ENCODE data around the gene MYOC.

Gene MYOC

DNA sequence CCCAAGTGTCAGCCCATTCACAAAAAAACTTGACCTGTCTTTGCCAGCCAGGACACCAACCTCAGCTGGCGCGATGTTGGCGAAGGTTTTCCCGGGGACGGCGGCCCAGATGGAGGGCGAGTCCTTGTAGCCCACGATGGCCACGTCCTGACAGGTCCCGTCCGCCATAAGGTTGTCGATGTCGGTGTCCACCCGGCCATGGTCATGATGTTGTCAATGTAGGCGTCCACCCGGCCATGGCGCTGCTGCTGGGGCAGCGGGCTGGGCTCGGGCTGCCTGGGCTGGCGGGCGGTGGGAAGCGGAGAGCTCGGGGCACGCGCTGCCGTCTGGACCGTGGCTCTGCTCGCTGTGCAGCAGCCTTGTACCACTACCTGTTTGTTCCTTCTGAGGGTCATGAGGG lies 18.3 kb upstream of the MYOC start:
- H3K4me3 ChIP-seq (ENCODE audit: low read depth, low read length), result no peak overlapping the region
- TF ChIP-seq, protein P1, sequence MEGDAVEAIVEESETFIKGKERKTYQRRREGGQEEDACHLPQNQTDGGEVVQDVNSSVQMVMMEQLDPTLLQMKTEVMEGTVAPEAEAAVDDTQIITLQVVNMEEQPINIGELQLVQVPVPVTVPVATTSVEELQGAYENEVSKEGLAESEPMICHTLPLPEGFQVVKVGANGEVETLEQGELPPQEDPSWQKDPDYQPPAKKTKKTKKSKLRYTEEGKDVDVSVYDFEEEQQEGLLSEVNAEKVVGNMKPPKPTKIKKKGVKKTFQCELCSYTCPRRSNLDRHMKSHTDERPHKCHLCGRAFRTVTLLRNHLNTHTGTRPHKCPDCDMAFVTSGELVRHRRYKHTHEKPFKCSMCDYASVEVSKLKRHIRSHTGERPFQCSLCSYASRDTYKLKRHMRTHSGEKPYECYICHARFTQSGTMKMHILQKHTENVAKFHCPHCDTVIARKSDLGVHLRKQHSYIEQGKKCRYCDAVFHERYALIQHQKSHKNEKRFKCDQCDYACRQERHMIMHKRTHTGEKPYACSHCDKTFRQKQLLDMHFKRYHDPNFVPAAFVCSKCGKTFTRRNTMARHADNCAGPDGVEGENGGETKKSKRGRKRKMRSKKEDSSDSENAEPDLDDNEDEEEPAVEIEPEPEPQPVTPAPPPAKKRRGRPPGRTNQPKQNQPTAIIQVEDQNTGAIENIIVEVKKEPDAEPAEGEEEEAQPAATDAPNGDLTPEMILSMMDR (IDR thresholded peaks at IDR 0.05; ENCODE audit: low read depth, low read length), result no peak

DNA sequence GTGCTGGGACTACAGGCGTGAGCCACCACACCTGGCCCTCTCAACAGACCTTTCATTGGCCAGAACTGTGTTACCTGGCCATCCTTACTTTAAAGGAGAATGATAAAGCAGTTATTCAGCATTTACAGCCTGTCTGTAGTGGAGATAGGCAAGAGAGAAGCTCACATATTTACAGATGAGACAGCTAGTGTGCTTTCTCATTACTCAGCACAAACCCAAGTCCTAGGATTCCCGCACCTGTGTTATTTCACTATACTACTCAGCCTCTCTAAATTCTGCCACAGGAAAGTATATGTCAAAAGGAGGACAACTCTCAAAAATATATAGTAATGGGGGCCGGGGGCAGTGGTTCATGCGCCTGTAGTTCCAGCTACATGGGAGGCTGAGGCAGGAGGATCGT lies 15.9 kb upstream of the MYOC start:
- TF ChIP-seq, protein P1 (IDR thresholded peaks at IDR 0.05; ENCODE audit: low read depth, low read length), result no peak
- H3K4me3 ChIP-seq (ENCODE audit: low read depth, low read length), result no peak overlapping the region

DNA sequence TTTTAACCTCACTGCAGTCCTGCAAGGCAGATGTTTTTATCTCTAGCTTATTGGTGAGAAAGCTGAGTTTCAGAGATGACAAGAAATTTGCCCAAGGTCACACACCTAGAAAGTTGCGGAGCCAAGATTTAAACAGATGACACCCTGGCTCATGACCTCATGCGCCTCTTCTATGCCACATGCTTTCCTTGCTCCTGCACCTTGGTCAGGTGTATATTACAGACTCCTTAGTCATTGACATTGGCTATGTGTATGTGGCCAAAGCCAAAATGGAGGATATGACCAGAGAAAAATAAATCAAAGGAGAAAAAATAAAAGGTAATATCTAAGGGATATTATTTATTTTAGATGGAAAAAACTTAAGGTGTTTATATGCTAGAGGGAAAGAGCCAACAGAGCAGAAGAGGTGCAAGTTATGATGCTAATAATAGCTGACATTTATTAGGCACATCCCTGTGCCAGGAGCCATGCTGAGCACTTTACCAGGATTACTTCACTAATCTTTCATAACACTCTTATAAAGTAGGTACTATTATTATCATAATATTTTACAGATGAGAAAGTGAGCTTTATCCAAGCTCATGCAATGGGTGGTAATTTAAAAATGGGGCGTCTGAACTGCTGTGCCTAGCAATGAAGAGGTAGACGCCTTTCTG lies 13.8 kb upstream of the MYOC start:
- no peak overlapping the region for H3K4me3 ChIP-seq (ENCODE audit: low read depth, low read length)
- TF ChIP-seq, protein P1 (IDR thresholded peaks at IDR 0.05; ENCODE audit: low read depth, low read length), result no peak

DNA sequence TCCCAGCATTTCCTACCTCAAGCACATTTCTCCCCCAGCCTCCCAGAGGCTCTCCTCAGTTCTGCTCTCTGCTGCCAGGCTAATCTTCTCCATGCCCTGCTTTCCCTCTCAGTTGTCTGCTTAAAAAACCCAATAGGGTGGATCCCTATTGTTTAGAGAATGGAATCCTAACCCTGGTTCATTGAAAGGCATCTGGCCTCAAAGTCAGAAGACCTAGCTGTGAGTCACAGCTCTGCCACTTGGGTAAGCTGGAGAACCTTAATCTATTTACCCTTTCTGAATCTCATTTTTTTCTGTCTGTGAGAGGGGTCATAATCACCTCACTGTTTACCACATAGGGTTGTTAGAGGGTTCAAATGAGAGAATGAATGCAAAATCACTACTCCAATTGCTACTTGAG lies 12.5 kb upstream of the MYOC start:
- TF ChIP-seq, protein P1 (IDR thresholded peaks at IDR 0.05; ENCODE audit: low read depth, low read length), result no peak
- no peak overlapping the region for H3K4me3 ChIP-seq (ENCODE audit: low read depth, low read length)

DNA sequence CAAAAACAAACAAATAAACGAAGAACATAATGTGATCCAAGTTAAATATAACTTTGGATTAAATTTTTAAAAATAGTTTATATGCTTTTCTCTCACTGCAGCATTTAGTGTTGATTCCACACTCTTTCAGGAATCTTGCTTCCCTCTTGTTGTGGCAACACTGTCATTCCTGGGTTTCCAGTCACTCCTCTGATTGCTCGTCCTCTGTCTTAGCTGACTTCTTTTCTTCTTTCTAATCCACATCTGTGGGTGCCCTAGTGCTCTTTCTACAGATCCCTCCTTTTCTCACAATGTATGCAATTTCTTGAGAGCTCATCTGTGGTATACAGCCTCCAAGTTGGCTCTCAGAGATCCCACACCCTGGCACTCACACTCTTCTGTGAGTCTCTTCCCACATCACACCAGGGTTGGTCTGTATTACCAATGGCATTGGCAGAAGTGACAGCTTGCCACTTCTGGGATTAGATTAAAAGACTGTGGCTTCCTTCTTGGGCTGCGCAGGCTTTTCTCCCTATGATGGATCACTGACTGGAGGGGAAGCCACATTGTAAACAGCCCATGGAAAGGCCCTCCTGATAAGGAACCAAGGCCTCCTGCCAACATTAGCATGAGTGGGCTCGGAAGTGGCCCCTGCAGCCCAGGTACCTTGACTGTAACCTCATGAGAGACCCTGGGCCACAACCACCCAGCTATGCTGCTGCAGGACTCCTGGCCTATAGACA lies 11.5 kb upstream of the MYOC start:
- TF ChIP-seq, protein P1 (IDR thresholded peaks at IDR 0.05; ENCODE audit: low read depth, low read length), result no peak
- no peak overlapping the region for H3K4me3 ChIP-seq (ENCODE audit: low read depth, low read length)

DNA sequence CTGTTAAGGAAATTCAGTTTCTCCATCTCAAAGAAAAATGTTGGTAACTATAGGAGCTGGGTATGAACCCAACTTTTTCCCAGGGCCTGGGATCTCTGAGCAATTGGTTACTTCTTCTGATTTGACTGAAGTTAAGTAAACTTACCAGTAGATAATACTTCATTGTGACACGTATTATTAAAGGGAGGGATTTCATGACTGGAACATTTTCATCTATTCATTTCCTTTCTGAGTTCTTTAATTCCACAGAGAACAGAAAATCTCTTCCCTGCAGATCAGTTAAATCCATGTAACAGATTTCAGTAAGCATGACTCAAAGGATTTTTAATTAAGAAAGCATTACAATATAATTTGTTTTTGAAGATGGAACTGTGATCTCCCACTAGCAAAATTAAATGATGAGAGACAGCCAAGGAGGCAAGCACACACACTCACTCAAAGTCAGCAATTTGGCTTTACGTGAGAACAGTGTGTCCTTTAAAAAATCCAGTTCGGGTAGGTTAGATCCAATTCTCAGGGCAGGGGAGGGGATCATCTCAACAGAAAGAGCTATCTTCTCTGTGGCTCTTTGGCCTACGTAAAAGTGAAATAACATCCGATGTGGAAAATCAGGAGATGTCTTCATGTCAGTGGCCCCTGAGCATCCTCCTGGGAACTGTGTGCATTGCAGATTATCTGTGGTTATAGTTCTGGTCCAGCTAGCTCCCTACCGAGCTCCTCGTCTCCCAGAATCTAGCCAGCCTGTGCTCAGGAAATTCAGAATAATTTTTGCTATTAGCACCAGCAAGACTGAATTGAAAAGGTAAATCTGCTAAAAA lies 10.8 kb upstream of the MYOC start:
- H3K4me3 ChIP-seq (ENCODE audit: low read depth, low read length), result no peak overlapping the region
- TF ChIP-seq, protein P1 (IDR thresholded peaks at IDR 0.05; ENCODE audit: low read depth, low read length), result no peak

Data from WI38 (cell line).